Measurements from ENCODE around the gene NCR3LG1. TPM values are rescaled to one million over a fixed set of nuclear protein-coding genes. Genes with fewer than 3 reads are reported as not detected.

NCR3LG1 gene
- total and polyA plus RNA-seq, 4 donors: 0.18 to 0.75 (median 0.38) TPM

- no peaks in the 10 kb centered on the region for H3K4me1 ChIP-seq (ENCODE audit: control insufficient read depth in 4 of 4, insufficient read depth in 4 of 4, low read length in 3 of 4)
- H3K27ac ChIP-seq (ENCODE audit: low read depth in 1 of 2, low read length in 2 of 2): no peak overlapping the region
- no peak overlapping the region for H3K9ac ChIP-seq (ENCODE audit: low read depth in 1 of 2, low read length in 2 of 2)
- H3K27me3 ChIP-seq (ENCODE audit: control insufficient read depth in 4 of 4, insufficient read depth in 4 of 4, low read length in 3 of 4): no peaks in the 10 kb centered on the region
- no peaks in the 10 kb centered on the region for H3K9me3 ChIP-seq (ENCODE audit: control insufficient read depth in 4 of 4, low read length in 3 of 4)
- 92% methylated on average over 22 of the region's 22 CpGs for WGBS
- no peak for TF ChIP-seq ATF3 (IDR thresholded peaks at IDR 0.05)
- no peak for TF ChIP-seq EGR1 (IDR thresholded peaks at IDR 0.05; ENCODE audit: low read depth in 2 of 2)
- no peak for TF ChIP-seq REST (IDR thresholded peaks at IDR 0.05)
- TF ChIP-seq ZBTB33 (IDR thresholded peaks at IDR 0.05): no peak
- no peak for TF ChIP-seq JUND (IDR thresholded peaks at IDR 0.05)
- TF ChIP-seq NR2F2 (IDR thresholded peaks at IDR 0.05): no peak
- TF ChIP-seq YY1 (IDR thresholded peaks at IDR 0.05): no peak
- TF ChIP-seq FOXA2 (IDR thresholded peaks at IDR 0.05): no peak
- TF ChIP-seq HNF4A (conservative IDR thresholded peaks at IDR 0.05): no peak
- TF ChIP-seq GABPA (IDR thresholded peaks at IDR 0.05 in 1 of 2, conservative IDR thresholded peaks at IDR 0.05 in 1 of 2): no peak
- no peaks in the 10 kb centered on the region for H3K36me3 ChIP-seq (ENCODE audit: control insufficient read depth in 4 of 4, insufficient read depth in 3 of 4, low read depth in 1 of 4, low read length in 3 of 4)
- no peak overlapping the region for H3K4me3 ChIP-seq (ENCODE audit: low read depth in 1 of 3, low read length in 3 of 3)
- no peak for DNase-seq (ENCODE audit: low spot score)
Measured at GRCh38 chr11:17396598-17397310, 45.2 kb downstream of the NCR3LG1 start.

- Histone ChIP-seq H3K4me1 (ENCODE audit: control insufficient read depth in 4 of 4, insufficient read depth in 4 of 4, low read length in 3 of 4) (no peaks in the 10 kb centered on the region), H3K27me3 (ENCODE audit: control insufficient read depth in 4 of 4, insufficient read depth in 4 of 4, low read length in 3 of 4) (no peaks in the 10 kb centered on the region), H3K27ac (ENCODE audit: low read depth in 1 of 2, low read length in 2 of 2) (no peak overlapping the region), H3K36me3 (ENCODE audit: control insufficient read depth in 4 of 4, insufficient read depth in 3 of 4, low read depth in 1 of 4, low read length in 3 of 4) (no peaks in the 10 kb centered on the region), H3K4me3 (ENCODE audit: low read depth in 1 of 3, low read length in 3 of 3) (no peak overlapping the region), H3K9me3 (ENCODE audit: control insufficient read depth in 4 of 4, low read length in 3 of 4) (no peaks in the 10 kb centered on the region), H3K9ac (ENCODE audit: low read depth in 1 of 2, low read length in 2 of 2) (no peak overlapping the region)
- no peak for DNase-seq (ENCODE audit: low spot score)
- WGBS: 95% methylated on average over 14 of the region's 14 CpGs
- TF ChIP-seq FOXA1 (IDR thresholded peaks at IDR 0.05) (no peak), REST (IDR thresholded peaks at IDR 0.05) (no peak), RAD21 (IDR thresholded peaks at IDR 0.05) (no peak), SP1 (IDR thresholded peaks at IDR 0.05) (no peak), JUND (IDR thresholded peaks at IDR 0.05) (no peak), EGR1 (IDR thresholded peaks at IDR 0.05; ENCODE audit: low read depth in 2 of 2) (no peak), RXRA (IDR thresholded peaks at IDR 0.05) (no peak), NR2F2 (IDR thresholded peaks at IDR 0.05) (no peak), YY1 (IDR thresholded peaks at IDR 0.05) (no peak), ZBTB33 (IDR thresholded peaks at IDR 0.05) (no peak), ATF3 (IDR thresholded peaks at IDR 0.05) (no peak), FOXA2 (IDR thresholded peaks at IDR 0.05) (no peak), MAX (IDR thresholded peaks at IDR 0.05) (no peak), GABPA (IDR thresholded peaks at IDR 0.05 in 1 of 2, conservative IDR thresholded peaks at IDR 0.05 in 1 of 2) (no peak), HNF4G (IDR thresholded peaks at IDR 0.05) (no peak), HNF4A (conservative IDR thresholded peaks at IDR 0.05) (no peak), TAF1 (conservative IDR thresholded peaks at IDR 0.05) (no peak)
Measured at GRCh38 chr11:17397311-17398002, 45.9 kb downstream of the NCR3LG1 start.
